Activated CD8-positive, alpha-beta memory T cell treated with anti-CD3 and anti-CD28 coated beads, Interleukin-2, amount 50 U/mL, for 24 hours (primary cell): ENCODE results near the gene STX10.
"Not testable (repeated sequence)": the region's sequence is repeated elsewhere in the genome, so short reads cannot be mapped to it uniquely, and the experiment has no call there.

Source experiments
- DNase-seq: peaks from one replicate; pipeline ENCODE4 v3.0.0-alpha.2; 2020; ENCODE audit errors: extremely low read depth

Gene STX10

GRCh38 chr19:13164343-13165161 lies 14.4 kb upstream of the STX10 start:
- DNase-seq: no peak

- DNase-seq: no peak
Observed at GRCh38 chr19:13163609-13164342, 13.6 kb upstream of the STX10 start.

GRCh38 chr19:13162724-13163608 lies 12.8 kb upstream of the STX10 start:
- peak; percentile 78 for DNase-seq

- DNase-seq: no peak
Observed at GRCh38 chr19:13160557-13160956, 10.4 kb upstream of the STX10 start.

- no peak for DNase-seq
Observed at GRCh38 chr19:13159713-13160112, 9.5 kb upstream of the STX10 start.

- DNase-seq: no peak
Observed at GRCh38 chr19:13155472-13156359, 5.5 kb upstream of the STX10 start.

GRCh38 chr19:13154911-13155471 lies 4.8 kb upstream of the STX10 start:
- no peak for DNase-seq

GRCh38 chr19:13154241-13154778 lies 4.1 kb upstream of the STX10 start:
- DNase-seq: no peak

- DNase-seq: no peak
Observed at GRCh38 chr19:13153569-13154240, 3.5 kb upstream of the STX10 start.

- DNase-seq: peak; percentile 93
Observed at GRCh38 chr19:13152974-13153568, 2.9 kb upstream of the STX10 start.

- no peak for DNase-seq
Observed at GRCh38 chr19:13152356-13152973, 2.3 kb upstream of the STX10 start.

GRCh38 chr19:13151605-13152355 lies 1.6 kb upstream of the STX10 start:
- DNase-seq: peak; percentile 87

- DNase-seq: no peak
Observed at GRCh38 chr19:13150931-13151604, 893 bp upstream of the STX10 start.

GRCh38 chr19:13149628-13150186 lies 468 bp downstream of the STX10 start:
- DNase-seq: no peak

GRCh38 chr19:13149173-13149627 lies 975 bp downstream of the STX10 start:
- not testable (repeated sequence) for DNase-seq

GRCh38 chr19:13146763-13147563 lies 3.2 kb downstream of the STX10 start:
- DNase-seq: no peak
